ENCODE data around the gene ASCC2.

GRCh38 chr22:29842740-29843139 lies 4.7 kb upstream of the ASCC2 start:
- TF ChIP-seq CTCF (IDR thresholded peaks at IDR 0.05) (no peak), POLR2A (IDR thresholded peaks at IDR 0.05) (no peak)
